NCI-H2171 (cell line): Measurements from ENCODE around the gene TMEM175.

ENCODE experiments used
- DNase-seq: peaks from one replicate; lab custom pipeline; 2025; lab: John Stamatoyannopoulos, UW

Gene TMEM175

GRCh38 chr4:1003271-1004070 lies 71.2 kb downstream of the TMEM175 start:
- no peak for DNase-seq

DNA sequence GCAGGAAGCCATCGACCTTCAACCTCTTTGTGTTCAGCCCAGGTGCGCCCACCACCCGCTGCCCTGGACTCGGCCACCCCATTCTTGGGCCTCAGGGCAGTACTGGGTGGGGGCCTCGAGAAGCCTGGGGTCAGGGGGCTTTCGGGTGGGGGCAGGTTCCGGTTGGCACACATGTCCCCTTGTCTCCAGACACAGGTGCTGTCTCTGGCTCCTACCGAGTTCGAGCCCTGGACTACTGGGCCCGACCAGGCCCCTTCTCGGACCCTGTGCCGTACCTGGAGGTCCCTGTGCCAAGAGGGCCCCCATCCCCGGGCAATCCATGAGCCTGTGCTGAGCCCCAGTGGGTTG lies 71.8 kb downstream of the TMEM175 start:
- no peak for DNase-seq

DNA sequence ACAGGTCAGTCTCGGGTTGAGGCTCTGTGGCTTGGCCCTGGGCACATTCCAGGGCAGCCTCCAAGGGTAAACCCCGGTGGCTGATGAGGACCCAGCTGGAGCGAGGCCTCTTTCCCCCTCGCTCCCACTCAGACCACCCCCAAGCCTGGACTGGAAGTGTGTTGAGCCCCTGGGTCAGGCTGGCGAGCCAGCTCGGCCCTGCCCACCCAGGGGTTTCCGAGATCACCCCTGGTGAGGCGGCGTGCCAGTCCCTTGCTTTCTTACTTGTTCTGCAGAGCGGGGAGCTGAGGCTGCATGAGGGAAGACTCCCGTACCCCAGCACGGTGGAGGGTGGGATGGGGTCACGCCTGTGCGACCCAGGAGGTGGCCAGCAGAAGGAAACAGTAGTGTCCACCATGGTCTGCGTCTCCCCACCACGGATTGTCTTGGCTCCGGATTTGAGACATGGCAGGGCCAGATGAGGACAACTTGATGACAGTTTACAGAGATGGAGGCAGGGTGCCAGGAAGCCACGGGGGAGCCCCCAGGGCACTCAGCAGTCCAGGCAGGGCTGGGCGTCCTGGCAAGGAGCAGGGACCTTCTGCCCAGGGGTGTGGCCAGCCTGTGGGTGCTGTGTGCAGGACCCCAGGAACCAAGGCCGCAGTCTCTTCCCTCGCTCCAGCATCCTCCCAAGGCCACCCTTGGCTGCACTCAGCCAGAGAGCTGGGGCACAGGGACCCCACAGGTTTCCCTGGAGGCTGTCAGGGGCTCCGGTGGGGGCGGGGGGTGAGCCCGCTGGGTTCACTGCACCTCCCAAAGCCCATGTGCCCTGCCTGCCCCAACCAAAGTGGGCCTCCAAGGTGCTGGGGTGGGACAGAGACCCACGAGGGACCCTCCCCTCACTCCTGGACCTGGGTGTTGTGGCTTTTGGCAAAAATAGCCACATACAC lies 72.6 kb downstream of the TMEM175 start:
- DNase-seq, result no peak

- no peak for DNase-seq
Measured at GRCh38 chr4:1006856-1007255, 74.6 kb downstream of the TMEM175 start.
